GM12878 (cell line): ENCODE results near the gene CAB39. TPM values are rescaled to one million over a fixed set of nuclear protein-coding genes. Genes with fewer than 3 reads are reported as not detected.

Source experiments
- ATAC-seq: fragments of 200-7000 bp; cut with Tn5 transposase; 3 replicates; pipeline ENCODE4 v1.9.1; 2020; ENCODE audit warnings: mild to moderate bottlenecking, moderate library complexity
- BruUV-seq: library from RNA; stranded (reverse); fragments of 400-500 nt; replicated peaks from 2 replicates; lab custom pipeline; 2021; lab: Mats Ljungman, UMichigan
- CTCF ChIA-PET: fragments of 300-600 bp; sonication (Branson Sonifier 250); formaldehyde crosslinking; extraction: SDS; loops from one replicate; lab custom pipeline; 2021; ENCODE audit warnings: inconsistent platforms; lab: Yijun Ruan, JAX
- POLR2A ChIA-PET: fragments of 350-600 bp; formaldehyde crosslinking; extraction: SDS; loops from one replicate; lab custom pipeline; 2021; ENCODE audit warnings: inconsistent platforms; lab: Charles Lee
- RAD21 ChIA-PET: fragments of 300-600 bp; sonication (Branson Sonifier 250); formaldehyde crosslinking; loops from one replicate; lab custom pipeline; 2023; ENCODE audit warnings: antibody characterized with exemption; ENCODE audit not compliant: unreplicated experiment; lab: Charles Lee
- SMC1A ChIA-PET: fragments of 300-600 bp; sonication (Branson Sonifier 250); formaldehyde crosslinking; loops from one replicate; lab custom pipeline; 2023; ENCODE audit not compliant: unreplicated experiment, uncharacterized antibody; lab: Charles Lee
- DNase-seq: peaks from one replicate; pipeline ENCODE4 v3.0.0-alpha.2; 2011; ENCODE audit warnings: low read depth, low spot score
- FAIRE-seq: peaks from 3 replicates; lab custom pipeline; 2011; peaks lifted over from hg19 to GRCh38; lab: Jason Lieb, UNC
- H2AFZ ChIP-seq: 2 replicates; pipeline ENCODE4 v1.6.0; 2011; ENCODE audit warnings: low read depth, low read length, control low read depth; ENCODE audit not compliant: control insufficient read depth
- H3K27ac ChIP-seq: 2 replicates; pipeline ENCODE4 v1.5.1; 2011; ENCODE audit warnings: control low read depth; ENCODE audit not compliant: control insufficient read depth, insufficient read depth
- H3K27me3 ChIP-seq, 2 experiments: replicated peaks in 1 of 2; 2 replicates each; pipeline versions ENCODE4 v1.6.0 to v1.6.1; 2011; ENCODE audit warnings: low read length in 1 of 2; ENCODE audit not compliant: control insufficient read depth in 2 of 2, insufficient read depth in 2 of 2
- H3K36me3 ChIP-seq, 2 experiments: 2 replicates each; pipeline ENCODE4 v1.5.1; 2011; ENCODE audit warnings: low read length in 1 of 2; ENCODE audit not compliant: control insufficient read depth in 2 of 2, insufficient read depth in 2 of 2
- H3K4me1 ChIP-seq: 2 replicates; pipeline ENCODE4 v1.6.1; 2011; ENCODE audit warnings: mild to moderate bottlenecking, low read length, moderate library complexity, mixed read lengths; ENCODE audit not compliant: control insufficient read depth, insufficient read depth
- H3K4me2 ChIP-seq: 2 replicates; pipeline ENCODE4 v1.6.0; 2011; ENCODE audit warnings: control low read depth; ENCODE audit not compliant: control insufficient read depth, insufficient read depth
- H3K4me3 ChIP-seq: fragments of 200-600 bp; sonication (generic); 2 replicates; pipeline ENCODE4 v1.5.1; 2016
- H3K79me2 ChIP-seq: 2 replicates; pipeline ENCODE4 v1.6.0; 2011; ENCODE audit warnings: low read length; ENCODE audit not compliant: control insufficient read depth, insufficient read depth
- H3K9ac ChIP-seq: 2 replicates; pipeline ENCODE4 v1.8.0; 2011; ENCODE audit warnings: low read length, control low read depth, mixed read lengths; ENCODE audit not compliant: control insufficient read depth, insufficient read depth
- H3K9me3 ChIP-seq: replicated peaks from 3 replicates; pipeline ENCODE4 v1.5.1; 2011; ENCODE audit warnings: mild to moderate bottlenecking, low read length; ENCODE audit not compliant: control insufficient read depth, insufficient read depth
- H4K20me1 ChIP-seq: 2 replicates; pipeline ENCODE4 v1.6.0; 2011; ENCODE audit not compliant: control insufficient read depth, insufficient read depth
- CBX3 ChIP-seq: fragments of 200-600 bp; sonication (generic); IDR thresholded peaks from 2 replicates; pipeline ENCODE4 v1.6.1; 2016; ENCODE audit warnings: low read depth, borderline replicate concordance
- CHD1 ChIP-seq: IDR thresholded peaks from 2 replicates; pipeline ENCODE4 v1.6.1; 2012; ENCODE audit warnings: low read depth, low read length, improper control_type of control experiment
- ETV6 ChIP-seq, 2 experiments: fragments of 450-650 bp in 1 of 2; IDR thresholded peaks in 1 of 2; conservative IDR thresholded peaks in 1 of 2; 2 replicates each; pipeline ENCODE4 v1.6.1; 2014; ENCODE audit warnings: antibody characterized with exemption in 1 of 2, borderline replicate concordance in 1 of 2, low read depth in 1 of 2, mild to moderate bottlenecking in 1 of 2, moderate library complexity in 1 of 2
- FOXM1 ChIP-seq: IDR thresholded peaks from 2 replicates; pipeline ENCODE4 v1.6.1; 2012; ENCODE audit warnings: low read depth, mild to moderate bottlenecking, inconsistent platforms, low read length, moderate library complexity
- NBN ChIP-seq: fragments of 450-650 bp; IDR thresholded peaks from 2 replicates; pipeline ENCODE4 v1.6.1; 2016
- TCF7 ChIP-seq: IDR thresholded peaks from 2 replicates; pipeline ENCODE4 v1.6.1; 2014; ENCODE audit warnings: antibody characterized with exemption, borderline replicate concordance
- WGBS: methylation state at CpG from one replicate; pipeline ENCODE4 v1.1.6; 2016; ENCODE audit warnings: low lambda C conversion rate; ENCODE audit not compliant: insufficient replicate concordance, insufficient coverage; ENCODE audit errors: missing lambda C conversion rate; 5-methylcytosine and 5-hydroxymethylcytosine counted together
- in situ Hi-C: fragments of 300-500 bp; cut with MboI; formaldehyde crosslinking; loops from 9 replicates; pipeline ENCODE4 v1.14.3; 2018; ENCODE audit warnings: mixed read lengths
- intact Hi-C: fragments of 100-400 bp; cut with micrococcal nuclease; formaldehyde crosslinking; loops from one replicate; pipeline ENCODE4 v1.14.2; 2022; ENCODE audit not compliant: unreplicated experiment
- polyA plus RNA-seq, 11 experiments: library from polyadenylated mRNA; depleted of rRNA in 4 of 11; unstranded in 6 of 11; stranded (reverse) in 5 of 11; fragments of >200 nt; fragmentation: Nextera tagmentation in 4 of 11; fragmentation: Illumina TruSeq in 1 of 11; extraction: Ambion mirVana in 4 of 11; extraction: Trizol in 1 of 11; gene quantifications; 1 replicate in 1 of 11; 2 replicates in 10 of 11; pipeline versions ENCODE4 v1.2.1 to v1.2.3, GENCODE V29; 2011 to 2016; ENCODE audit warnings: inconsistent platforms in 2 of 11, missing spikeins in 2 of 11, low read depth in 1 of 11
- total RNA-seq, 4 experiments: library from RNA; depleted of rRNA in 3 of 4; stranded (reverse); fragments of >200 nt in 3 of 4; fragmentation: Illumina TruSeq in 1 of 4; extraction: Trizol in 1 of 4; gene quantifications; 2 replicates each; pipeline versions ENCODE4 v1.2.1 to v1.2.3, GENCODE V29; 2013 to 2021
- TF ChIP-seq, protein P1 (sequence below): fragments of 450-650 bp; IDR thresholded peaks from 2 replicates; pipeline ENCODE4 v1.6.1; 2016; ENCODE audit warnings: mild to moderate bottlenecking

Gene CAB39
- total and polyA plus RNA-seq, 10 of the 15 experiments (the other 5 are each of a cell fraction or from before 2014, with no cell fraction given) = 13.3 to 129 (median 62.9) TPM

DNA sequence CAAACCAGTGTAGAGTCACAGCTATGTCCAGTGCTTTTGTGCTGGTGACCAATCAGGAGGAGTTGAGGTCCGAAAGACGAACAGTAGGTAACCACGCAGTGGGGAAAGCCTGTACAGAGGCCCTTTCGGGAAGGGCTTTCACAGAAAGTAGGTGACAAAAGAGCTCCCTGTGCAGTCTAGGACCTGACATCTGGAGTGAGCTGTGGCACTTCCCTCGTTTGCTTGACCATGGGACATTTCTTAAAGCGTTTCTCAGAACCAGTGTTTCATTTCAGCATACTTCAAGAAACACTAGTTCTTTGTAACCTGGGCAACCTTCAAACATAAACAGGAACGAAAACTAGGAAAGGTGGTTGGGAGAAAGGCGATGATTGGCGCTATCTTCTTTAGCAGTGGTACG, 96.4 kb downstream of the CAB39 start:
- Histone ChIP-seq H4K20me1 (no peaks in the 10 kb centered on the region; the same call in 1 of the 2 replicates), H3K4me1 (no peaks in the 10 kb centered on the region), H3K36me3 (peaks cover 10 to 20% of the 10 kb centered on the region in 2 experiments), H3K27ac (no peak overlapping the region), H3K4me2 (no peak overlapping the region), H3K9me3 (no peaks in the 10 kb centered on the region; the same call in 2 of the 3 replicates), H3K9ac (no peak overlapping the region), H2AFZ (no peak overlapping the region), H3K4me3 (no peak overlapping the region), H3K79me2 (no peaks in the 10 kb centered on the region), H3K27me3 (no peaks in the 10 kb centered on the region)
- intact Hi-C loops = no loop called here
- RAD21 ChIA-PET = interaction anchor here (0.6 kb wide), 1 partner anchor 16 kb away, joined by 3 read pairs; no protein-coding TSS in a partner anchor
- CTCF ChIA-PET = interaction anchor here (1.0 to 4.1 kb wide), 3 partner anchors 11 to 16 kb away, joined by 4 to 29 read pairs (median 6); no protein-coding TSS in a partner anchor
- WGBS = 95% methylated on average over 10 of the region's 10 CpGs
- no TSS peak for BruUV-seq
- DNase-seq (no peak), ATAC-seq (no peak), FAIRE-seq (no peak)
- POLR2A ChIA-PET = no interaction called here
- in situ Hi-C loops = loop anchor here (10.0 kb wide), 1 partner anchor 804 kb away; no protein-coding TSS in a partner anchor
- SMC1A ChIA-PET = interaction anchor here (0.5 to 2.2 kb wide), 5 partner anchors 14 to 801 kb away, joined by 3 to 7 read pairs (median 4); no protein-coding TSS in a partner anchor
- no peak for TF ChIP-seq CBX3
- no peak for TF ChIP-seq FOXM1
- no peak for TF ChIP-seq NBN
- no peak for TF ChIP-seq TCF7
- no peak for TF ChIP-seq ETV6 (conservative IDR thresholded peaks at IDR 0.05 in 1 of 2, IDR thresholded peaks at IDR 0.05 in 1 of 2; ENCODE audit: borderline replicate concordance in 1 of 2, low read depth in 1 of 2)
- TF ChIP-seq CHD1 = no peak
- TF ChIP-seq, protein P1, sequence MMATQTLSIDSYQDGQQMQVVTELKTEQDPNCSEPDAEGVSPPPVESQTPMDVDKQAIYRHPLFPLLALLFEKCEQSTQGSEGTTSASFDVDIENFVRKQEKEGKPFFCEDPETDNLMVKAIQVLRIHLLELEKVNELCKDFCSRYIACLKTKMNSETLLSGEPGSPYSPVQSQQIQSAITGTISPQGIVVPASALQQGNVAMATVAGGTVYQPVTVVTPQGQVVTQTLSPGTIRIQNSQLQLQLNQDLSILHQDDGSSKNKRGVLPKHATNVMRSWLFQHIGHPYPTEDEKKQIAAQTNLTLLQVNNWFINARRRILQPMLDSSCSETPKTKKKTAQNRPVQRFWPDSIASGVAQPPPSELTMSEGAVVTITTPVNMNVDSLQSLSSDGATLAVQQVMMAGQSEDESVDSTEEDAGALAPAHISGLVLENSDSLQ = no peak
